Left ventricle myocardium inferior (tissue), 1 donor: ENCODE data around the gene SLC22A15. TPM values are rescaled to one million over a fixed set of nuclear protein-coding genes. Genes with fewer than 3 reads are reported as not detected.
"Not testable (repeated sequence)": the region's sequence is repeated elsewhere in the genome, so short reads cannot be mapped to it uniquely, and the experiment has no call there.

Source experiments
- DNase-seq: peaks from one replicate; pipeline ENCODE4 v3.0.0-alpha.2; 2020
- H3K27ac ChIP-seq: fragments of 200-600 bp; replicated peaks from 2 replicates; pipeline ENCODE4 v1.8.0; 2021
- H3K27me3 ChIP-seq: fragments of 200-600 bp; 2 replicates; pipeline ENCODE4 v1.8.0; 2021; ENCODE audit warnings: low read depth
- H3K36me3 ChIP-seq: fragments of 200-600 bp; 2 replicates; pipeline ENCODE4 v1.8.0; 2021
- H3K4me1 ChIP-seq: fragments of 200-600 bp; 2 replicates; pipeline ENCODE4 v1.8.0; 2021
- H3K4me3 ChIP-seq: fragments of 200-600 bp; 2 replicates; pipeline ENCODE4 v1.8.0; 2021; ENCODE audit warnings: mild to moderate bottlenecking, moderate library complexity
- H3K9me3 ChIP-seq: fragments of 200-600 bp; replicated peaks from 2 replicates; pipeline ENCODE4 v1.8.0; 2021
- CTCF ChIP-seq: fragments of 200-600 bp; IDR thresholded peaks from 2 replicates; pipeline ENCODE4 v1.8.0; 2021; ENCODE audit warnings: antibody characterized with exemption, mild to moderate bottlenecking, borderline replicate concordance
- intact Hi-C: fragments of 100-400 bp; cut with micrococcal nuclease; formaldehyde crosslinking; loops from one replicate; pipeline ENCODE4 v1.11.0; 2022
- total RNA-seq: library from RNA; stranded (reverse); fragmentation: NEBNext Ultra II Directional; extraction: Animal tissue kit (Norgen Biotek cat#: 25700); gene quantifications from one replicate; pipeline ENCODE4 v1.2.1, GENCODE V29; 2021
- donor health status: DM: no; HTN: yes; CAD: no; lungs with severe emphysema.

SLC22A15 gene
- total RNA-seq, 1 donor from 2014 or later: 8.4 TPM

- no peaks in the 10 kb centered on the region for H3K27me3 ChIP-seq
- no peaks in the 10 kb centered on the region for H3K9me3 ChIP-seq
- intact Hi-C loops: no loop called here
- no peak for DNase-seq
- TF ChIP-seq CTCF: no peak
- peaks cover 52% of the 10 kb centered on the region for H3K36me3 ChIP-seq
- H3K4me1 ChIP-seq: no peaks in the 10 kb centered on the region
- H3K4me3 ChIP-seq: no peak overlapping the region
- H3K27ac ChIP-seq: no peak overlapping the region
Measured at GRCh38 chr1:116038679-116039078, 62.4 kb downstream of the SLC22A15 start.

GRCh38 chr1:116044071-116044470 is 67.8 kb downstream of the SLC22A15 start:
- Histone ChIP-seq H3K9me3 (no peaks in the 10 kb centered on the region), H3K4me3 (no peak overlapping the region), H3K27ac (no peak overlapping the region), H3K36me3 (peaks cover 19% of the 10 kb centered on the region), H3K4me1 (no peaks in the 10 kb centered on the region), H3K27me3 (no peaks in the 10 kb centered on the region)
- no peak for DNase-seq
- intact Hi-C loops: no loop called here
- TF ChIP-seq CTCF: no peak

GRCh38 chr1:116046933-116047332 is 70.6 kb downstream of the SLC22A15 start:
- H3K4me1 ChIP-seq, DNase-seq, H3K4me3 ChIP-seq, H3K27ac ChIP-seq, H3K27me3 ChIP-seq, intact Hi-C loops, H3K9me3 ChIP-seq: not testable (repeated sequence)
- peaks cover 13% of the 10 kb centered on the region for H3K36me3 ChIP-seq

GRCh38 chr1:116051896-116052295 is 75.6 kb downstream of the SLC22A15 start:
- H3K4me1 ChIP-seq, DNase-seq, H3K9me3 ChIP-seq, H3K27me3 ChIP-seq, H3K4me3 ChIP-seq, intact Hi-C loops, H3K27ac ChIP-seq, H3K36me3 ChIP-seq: not testable (repeated sequence)

- Histone ChIP-seq H3K9me3 (peaks cover 21% of the 10 kb centered on the region), H3K27me3 (no peaks in the 10 kb centered on the region), H3K4me1 (no peaks in the 10 kb centered on the region), H3K36me3 (peaks cover 22% of the 10 kb centered on the region), H3K4me3 (no peak overlapping the region), H3K27ac (no peak overlapping the region)
- DNase-seq: no peak
- no peak for TF ChIP-seq CTCF
- intact Hi-C loops: no loop called here
Measured at GRCh38 chr1:116062201-116062600, 85.9 kb downstream of the SLC22A15 start.

GRCh38 chr1:116064616-116065015 is 88.3 kb downstream of the SLC22A15 start:
- peaks cover 39% of the 10 kb centered on the region for H3K36me3 ChIP-seq
- no peak overlapping the region for H3K27ac ChIP-seq
- H3K27me3 ChIP-seq: no peaks in the 10 kb centered on the region
- no peaks in the 10 kb centered on the region for H3K4me1 ChIP-seq
- no peak for TF ChIP-seq CTCF
- DNase-seq: no peak
- H3K9me3 ChIP-seq: no peaks in the 10 kb centered on the region
- H3K4me3 ChIP-seq: no peak overlapping the region
- intact Hi-C loops: no loop called here
